ENCODE data around the gene CWF19L1.

GRCh38 chr10:100216006-100216405 is 51.4 kb downstream of the CWF19L1 start:
- no peak for TF ChIP-seq EZH2 (IDR thresholded peaks at IDR 0.05; ENCODE audit: borderline replicate concordance, low read depth, low read length, severe bottlenecking)
- TF ChIP-seq CTCF (IDR thresholded peaks at IDR 0.05; ENCODE audit: extremely low read depth in 1 of 2, insufficient read depth in 1 of 2, low read depth in 1 of 2, low read length in 2 of 2): no peak
- TF ChIP-seq JUN (IDR thresholded peaks at IDR 0.05; ENCODE audit: borderline replicate concordance, insufficient read depth, insufficient read length, low read depth): no peak
- no peak for TF ChIP-seq POLR2AphosphoS5 (IDR thresholded peaks at IDR 0.05; ENCODE audit: insufficient read depth, low read depth, low read length)
- no peak for TF ChIP-seq FOS (IDR thresholded peaks at IDR 0.05; ENCODE audit: borderline replicate concordance, insufficient read depth, low read length)
- TF ChIP-seq POLR2A (IDR thresholded peaks at IDR 0.05; ENCODE audit: low read depth, low read length): no peak

All from endothelial cell of umbilical vein (primary cell).